HepG2 (cell line): ENCODE data around the gene TBL3. TPM values are rescaled to one million over a fixed set of nuclear protein-coding genes. Genes with fewer than 3 reads are reported as not detected.

Experiments
- BRCA1 ChIP-seq: sonication (generic); formaldehyde crosslinking; IDR thresholded peaks from 2 replicates; pipeline ENCODE4 v1.4.0; 2020; ENCODE audit warnings: missing genetic modification reagents
- DMAP1 ChIP-seq: IDR thresholded peaks from 2 replicates; pipeline ENCODE4 v1.6.1; 2016
- FOXM1 ChIP-seq: sonication (generic); formaldehyde crosslinking; IDR thresholded peaks from 2 replicates; pipeline ENCODE4 v1.5.0; 2020; ENCODE audit warnings: missing genetic modification reagents
- JDP2 ChIP-seq: sonication (generic); formaldehyde crosslinking; IDR thresholded peaks from 2 replicates; pipeline ENCODE4 v1.8.1; 2022; ENCODE audit warnings: missing genetic modification reagents, borderline replicate concordance
- MXD4 ChIP-seq: IDR thresholded peaks from 2 replicates; pipeline ENCODE4 v1.6.1; 2016; ENCODE audit warnings: mild to moderate bottlenecking, missing biosample characterization, missing genetic modification reagents
- MYNN ChIP-seq: sonication (generic); formaldehyde crosslinking; IDR thresholded peaks from 2 replicates; pipeline ENCODE4 v1.4.0; 2020; ENCODE audit warnings: mild to moderate bottlenecking, low read depth, missing genetic modification reagents
- SP1 ChIP-seq, 2 experiments: fragments of 450-650 bp in 1 of 2; sonication (generic) in 1 of 2; formaldehyde crosslinking in 1 of 2; IDR thresholded peaks; 2 replicates each; pipeline versions ENCODE4 v1.4.0 to v1.6.1; 2016 to 2020; ENCODE audit warnings: missing genetic modification reagents in 1 of 2
- TGIF2 ChIP-seq: IDR thresholded peaks from 2 replicates; pipeline ENCODE4 v1.6.1; 2016; ENCODE audit warnings: control low read depth, missing compliant biosample characterization
- ZNF136 ChIP-seq: sonication (generic); formaldehyde crosslinking; IDR thresholded peaks from 2 replicates; pipeline ENCODE4 v1.8.1; 2022; ENCODE audit warnings: low read depth, mild to moderate bottlenecking, moderate library complexity, missing genetic modification reagents
- ZNF224 ChIP-seq: sonication (generic); formaldehyde crosslinking; IDR thresholded peaks from 2 replicates; pipeline ENCODE4 v1.5.0; 2020; ENCODE audit warnings: mild to moderate bottlenecking, missing genetic modification reagents
- ZNF34 ChIP-seq: sonication (generic); formaldehyde crosslinking; IDR thresholded peaks from 2 replicates; pipeline ENCODE4 v1.4.0; 2020; ENCODE audit warnings: mild to moderate bottlenecking, missing genetic modification reagents, borderline replicate concordance
- ZNF644 ChIP-seq: IDR thresholded peaks from 2 replicates; pipeline ENCODE4 v1.6.1; 2016; ENCODE audit warnings: low read depth
- polyA plus RNA-seq, 8 experiments: library from polyadenylated mRNA; depleted of rRNA in 3 of 8; stranded (reverse) in 7 of 8; unstranded in 1 of 8; fragments of >200 nt; fragmentation: Illumina TruSeq in 4 of 8; extraction: Trizol in 4 of 8; gene quantifications; 2 replicates each; pipeline versions ENCODE4 v1.2.1 to v1.2.3, GENCODE V29; 2011 to 2016; ENCODE audit warnings: low read depth in 4 of 8, missing spikeins in 1 of 8, mixed read lengths in 1 of 8; ENCODE audit not compliant: insufficient read depth in 1 of 8
- total RNA-seq, 5 experiments: library from RNA; depleted of rRNA; stranded (reverse); fragments of >200 nt; fragmentation: Illumina TruSeq; extraction: Trizol; gene quantifications; 2 replicates each; pipeline ENCODE4 v1.2.3, GENCODE V29; 2016; ENCODE audit warnings: low read depth in 1 of 5
- TF ChIP-seq, protein P1 (sequence below): IDR thresholded peaks from 2 replicates; pipeline ENCODE4 v1.4.0; 2020; ENCODE audit warnings: mild to moderate bottlenecking, missing genetic modification reagents
- TF ChIP-seq, protein P2 (sequence below): sonication (generic); formaldehyde crosslinking; IDR thresholded peaks from 2 replicates; pipeline ENCODE4 v1.4.0; 2020; ENCODE audit warnings: missing genetic modification reagents
- TF ChIP-seq, protein P3 (sequence below): sonication (generic); formaldehyde crosslinking; IDR thresholded peaks from 2 replicates; pipeline ENCODE4 v1.5.0; 2020; ENCODE audit warnings: mild to moderate bottlenecking, missing genetic modification reagents
- TF ChIP-seq, protein P4 (sequence below): sonication (generic); formaldehyde crosslinking; IDR thresholded peaks from 2 replicates; pipeline ENCODE4 v1.8.0; 2022; ENCODE audit warnings: mild to moderate bottlenecking, missing genetic modification reagents, borderline replicate concordance

Gene TBL3
- total and polyA plus RNA-seq, 2 of the 13 experiments (the other 11 are each of a cell fraction or from before 2014, with no cell fraction given): 16.8 to 38.0 TPM

DNA sequence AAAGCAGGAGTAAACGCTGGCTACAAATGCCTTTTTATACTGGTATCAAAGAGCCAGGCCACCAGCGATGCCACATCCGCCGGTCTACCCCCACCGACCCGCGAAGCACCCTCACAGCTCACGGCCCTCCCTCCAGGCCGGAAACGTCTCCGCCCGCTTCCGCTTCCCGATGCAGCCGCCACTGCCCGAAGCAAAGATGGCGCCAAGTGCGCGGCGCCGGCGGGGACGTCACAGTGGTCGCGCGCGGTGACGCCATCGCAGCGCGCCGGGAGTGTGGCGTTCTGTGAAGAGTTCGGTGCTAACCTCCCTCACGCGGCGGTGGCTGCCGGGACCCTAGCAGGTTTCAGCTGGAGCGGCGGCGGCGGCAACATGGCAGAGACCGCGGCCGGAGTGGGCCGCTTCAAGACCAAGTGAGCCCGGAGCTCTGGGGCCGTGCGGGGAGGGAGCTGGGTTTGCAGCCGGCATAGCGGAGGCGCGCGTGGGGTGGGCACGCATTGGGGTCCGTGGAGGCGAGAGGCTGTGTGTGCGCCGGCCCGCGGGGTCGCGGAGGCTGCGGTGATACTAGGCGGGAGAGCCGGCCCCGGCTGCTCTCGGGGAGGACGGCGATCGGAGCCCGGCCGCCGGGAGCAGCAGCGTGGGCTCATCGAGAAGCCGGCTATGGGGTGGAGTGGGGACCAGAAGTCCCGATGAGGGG is at the start of gene TBL3 (continued):
- TF ChIP-seq ZNF34 (CRISPR knock-in tag) (peak; percentile 87; the same call in 1 of the 2 replicates), JDP2 (CRISPR knock-in tag) (no peak), TGIF2 (peak; percentile 95), ZNF224 (CRISPR knock-in tag) (0 out of 2 replicates have a peak, but pooled peaks have one; percentile 21), FOXM1 (peak; percentile 52; the same call in 1 of the 2 replicates), SP1 (IDR thresholded peaks at IDR 0.05) (no peak), SP1 (CRISPR knock-in tag; IDR thresholded peaks at IDR 0.05) (peak; percentile 92), MXD4 (CRISPR knock-in tag) (peak; percentile 92), MYNN (no peak), ZNF136 (CRISPR knock-in tag) (0 out of 2 replicates have a peak, but pooled peaks have one; percentile 48), DMAP1 (peak; percentile 95), ZNF644 (no peak), BRCA1 (CRISPR knock-in tag) (0 out of 2 replicates have a peak, but pooled peaks have one; percentile 56)
- TF ChIP-seq, protein P1, sequence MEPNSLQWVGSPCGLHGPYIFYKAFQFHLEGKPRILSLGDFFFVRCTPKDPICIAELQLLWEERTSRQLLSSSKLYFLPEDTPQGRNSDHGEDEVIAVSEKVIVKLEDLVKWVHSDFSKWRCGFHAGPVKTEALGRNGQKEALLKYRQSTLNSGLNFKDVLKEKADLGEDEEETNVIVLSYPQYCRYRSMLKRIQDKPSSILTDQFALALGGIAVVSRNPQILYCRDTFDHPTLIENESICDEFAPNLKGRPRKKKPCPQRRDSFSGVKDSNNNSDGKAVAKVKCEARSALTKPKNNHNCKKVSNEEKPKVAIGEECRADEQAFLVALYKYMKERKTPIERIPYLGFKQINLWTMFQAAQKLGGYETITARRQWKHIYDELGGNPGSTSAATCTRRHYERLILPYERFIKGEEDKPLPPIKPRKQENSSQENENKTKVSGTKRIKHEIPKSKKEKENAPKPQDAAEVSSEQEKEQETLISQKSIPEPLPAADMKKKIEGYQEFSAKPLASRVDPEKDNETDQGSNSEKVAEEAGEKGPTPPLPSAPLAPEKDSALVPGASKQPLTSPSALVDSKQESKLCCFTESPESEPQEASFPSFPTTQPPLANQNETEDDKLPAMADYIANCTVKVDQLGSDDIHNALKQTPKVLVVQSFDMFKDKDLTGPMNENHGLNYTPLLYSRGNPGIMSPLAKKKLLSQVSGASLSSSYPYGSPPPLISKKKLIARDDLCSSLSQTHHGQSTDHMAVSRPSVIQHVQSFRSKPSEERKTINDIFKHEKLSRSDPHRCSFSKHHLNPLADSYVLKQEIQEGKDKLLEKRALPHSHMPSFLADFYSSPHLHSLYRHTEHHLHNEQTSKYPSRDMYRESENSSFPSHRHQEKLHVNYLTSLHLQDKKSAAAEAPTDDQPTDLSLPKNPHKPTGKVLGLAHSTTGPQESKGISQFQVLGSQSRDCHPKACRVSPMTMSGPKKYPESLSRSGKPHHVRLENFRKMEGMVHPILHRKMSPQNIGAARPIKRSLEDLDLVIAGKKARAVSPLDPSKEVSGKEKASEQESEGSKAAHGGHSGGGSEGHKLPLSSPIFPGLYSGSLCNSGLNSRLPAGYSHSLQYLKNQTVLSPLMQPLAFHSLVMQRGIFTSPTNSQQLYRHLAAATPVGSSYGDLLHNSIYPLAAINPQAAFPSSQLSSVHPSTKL (CRISPR knock-in tag): peak; percentile 51
- TF ChIP-seq, protein P2, sequence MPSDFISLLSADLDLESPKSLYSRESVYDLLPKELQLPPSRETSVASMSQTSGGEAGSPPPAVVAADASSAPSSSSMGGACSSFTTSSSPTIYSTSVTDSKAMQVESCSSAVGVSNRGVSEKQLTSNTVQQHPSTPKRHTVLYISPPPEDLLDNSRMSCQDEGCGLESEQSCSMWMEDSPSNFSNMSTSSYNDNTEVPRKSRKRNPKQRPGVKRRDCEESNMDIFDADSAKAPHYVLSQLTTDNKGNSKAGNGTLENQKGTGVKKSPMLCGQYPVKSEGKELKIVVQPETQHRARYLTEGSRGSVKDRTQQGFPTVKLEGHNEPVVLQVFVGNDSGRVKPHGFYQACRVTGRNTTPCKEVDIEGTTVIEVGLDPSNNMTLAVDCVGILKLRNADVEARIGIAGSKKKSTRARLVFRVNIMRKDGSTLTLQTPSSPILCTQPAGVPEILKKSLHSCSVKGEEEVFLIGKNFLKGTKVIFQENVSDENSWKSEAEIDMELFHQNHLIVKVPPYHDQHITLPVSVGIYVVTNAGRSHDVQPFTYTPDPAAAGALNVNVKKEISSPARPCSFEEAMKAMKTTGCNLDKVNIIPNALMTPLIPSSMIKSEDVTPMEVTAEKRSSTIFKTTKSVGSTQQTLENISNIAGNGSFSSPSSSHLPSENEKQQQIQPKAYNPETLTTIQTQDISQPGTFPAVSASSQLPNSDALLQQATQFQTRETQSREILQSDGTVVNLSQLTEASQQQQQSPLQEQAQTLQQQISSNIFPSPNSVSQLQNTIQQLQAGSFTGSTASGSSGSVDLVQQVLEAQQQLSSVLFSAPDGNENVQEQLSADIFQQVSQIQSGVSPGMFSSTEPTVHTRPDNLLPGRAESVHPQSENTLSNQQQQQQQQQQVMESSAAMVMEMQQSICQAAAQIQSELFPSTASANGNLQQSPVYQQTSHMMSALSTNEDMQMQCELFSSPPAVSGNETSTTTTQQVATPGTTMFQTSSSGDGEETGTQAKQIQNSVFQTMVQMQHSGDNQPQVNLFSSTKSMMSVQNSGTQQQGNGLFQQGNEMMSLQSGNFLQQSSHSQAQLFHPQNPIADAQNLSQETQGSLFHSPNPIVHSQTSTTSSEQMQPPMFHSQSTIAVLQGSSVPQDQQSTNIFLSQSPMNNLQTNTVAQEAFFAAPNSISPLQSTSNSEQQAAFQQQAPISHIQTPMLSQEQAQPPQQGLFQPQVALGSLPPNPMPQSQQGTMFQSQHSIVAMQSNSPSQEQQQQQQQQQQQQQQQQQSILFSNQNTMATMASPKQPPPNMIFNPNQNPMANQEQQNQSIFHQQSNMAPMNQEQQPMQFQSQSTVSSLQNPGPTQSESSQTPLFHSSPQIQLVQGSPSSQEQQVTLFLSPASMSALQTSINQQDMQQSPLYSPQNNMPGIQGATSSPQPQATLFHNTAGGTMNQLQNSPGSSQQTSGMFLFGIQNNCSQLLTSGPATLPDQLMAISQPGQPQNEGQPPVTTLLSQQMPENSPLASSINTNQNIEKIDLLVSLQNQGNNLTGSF (CRISPR knock-in tag): no peak
- TF ChIP-seq, protein P3, sequence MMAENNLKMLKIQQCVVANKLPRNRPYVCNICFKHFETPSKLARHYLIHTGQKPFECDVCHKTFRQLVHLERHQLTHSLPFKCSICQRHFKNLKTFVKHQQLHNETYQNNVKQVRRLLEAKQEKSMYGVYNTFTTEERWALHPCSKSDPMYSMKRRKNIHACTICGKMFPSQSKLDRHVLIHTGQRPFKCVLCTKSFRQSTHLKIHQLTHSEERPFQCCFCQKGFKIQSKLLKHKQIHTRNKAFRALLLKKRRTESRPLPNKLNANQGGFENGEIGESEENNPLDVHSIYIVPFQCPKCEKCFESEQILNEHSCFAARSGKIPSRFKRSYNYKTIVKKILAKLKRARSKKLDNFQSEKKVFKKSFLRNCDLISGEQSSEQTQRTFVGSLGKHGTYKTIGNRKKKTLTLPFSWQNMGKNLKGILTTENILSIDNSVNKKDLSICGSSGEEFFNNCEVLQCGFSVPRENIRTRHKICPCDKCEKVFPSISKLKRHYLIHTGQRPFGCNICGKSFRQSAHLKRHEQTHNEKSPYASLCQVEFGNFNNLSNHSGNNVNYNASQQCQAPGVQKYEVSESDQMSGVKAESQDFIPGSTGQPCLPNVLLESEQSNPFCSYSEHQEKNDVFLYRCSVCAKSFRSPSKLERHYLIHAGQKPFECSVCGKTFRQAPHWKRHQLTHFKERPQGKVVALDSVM (CRISPR knock-in tag): peak; percentile 82
- TF ChIP-seq, protein P4, sequence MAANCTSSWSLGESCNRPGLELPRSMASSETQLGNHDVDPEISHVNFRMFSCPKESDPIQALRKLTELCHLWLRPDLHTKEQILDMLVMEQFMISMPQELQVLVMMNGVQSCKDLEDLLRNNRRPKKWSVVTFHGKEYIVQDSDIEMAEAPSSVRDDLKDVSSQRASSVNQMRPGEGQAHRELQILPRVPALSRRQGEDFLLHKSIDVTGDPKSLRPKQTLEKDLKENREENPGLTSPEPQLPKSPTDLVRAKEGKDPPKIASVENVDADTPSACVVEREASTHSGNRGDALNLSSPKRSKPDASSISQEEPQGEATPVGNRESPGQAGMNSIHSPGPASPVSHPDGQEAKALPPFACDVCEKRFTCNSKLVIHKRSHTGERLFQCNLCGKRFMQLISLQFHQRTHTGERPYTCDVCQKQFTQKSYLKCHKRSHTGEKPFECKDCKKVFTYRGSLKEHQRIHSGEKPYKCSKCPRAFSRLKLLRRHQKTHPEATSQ (CRISPR knock-in tag): no peak
